Measurements from ENCODE around the gene DCLRE1B. TPM values are rescaled to one million over a fixed set of nuclear protein-coding genes. Genes with fewer than 3 reads are reported as not detected.
A peak's percentile ranks its signal among the peaks of the same experiment; 100 is the strongest.

The DCLRE1B gene
- 9.0 and 11.8 TPM in 2 replicates for total RNA-seq (2011; cell fraction: chromatin; rRNA removed; ENCODE audit: low replicate concordance)
- total RNA-seq (2011; cell fraction: nucleolus; rRNA removed): 8.8 and 8.9 TPM in 2 replicates
- total RNA-seq (2011; cell fraction: nucleoplasm; rRNA removed): 8.4 and 10.4 TPM in 2 replicates
- total RNA-seq (2014; rRNA removed) (10.6 and 15.8 TPM in 2 replicates), total RNA-seq (2014; rRNA removed; fragmentation: Illumina TruSeq; extraction: Trizol) (17.2 and 19.2 TPM in 2 replicates), total RNA-seq (2015; rRNA removed; fragmentation: Illumina TruSeq; extraction: Trizol) (22.6 and 22.9 TPM in 2 replicates), total RNA-seq (2021) (22.8 and 23.7 TPM in 2 replicates), polyA plus RNA-seq (2011; rRNA removed) (11.0 and 11.7 TPM in 2 replicates), polyA plus RNA-seq (2014; fragmentation: Illumina TruSeq; extraction: Trizol) (25.9 and 28.8 TPM in 2 replicates), polyA plus RNA-seq (2014; fragmentation: Nextera tagmentation; extraction: Ambion mirVana) (10 to 100 TPM; 12.4 to 22.2 TPM), polyA plus RNA-seq (2014; rRNA removed) (14.9 and 18.0 TPM in 2 replicates), polyA minus RNA-seq (2011; rRNA and poly(A)+ RNA removed) (14.5 and 14.7 TPM in 2 replicates), Bru-seq, nascent RNA (percentile 83 among the genes with signal in this experiment), BruChase-seq, experiment 1, labeled RNA remaining after a 2-hour chase (percentile 85 among the genes with signal in this experiment), BruChase-seq, experiment 2, labeled RNA remaining after a 6-hour chase (percentile 90 among the genes with signal in this experiment)
- polyA plus RNA-seq (2011; cell fraction: cytosol; rRNA removed): 13.7 and 18.9 TPM in 2 replicates
- 6.8 and 10.7 TPM in 2 replicates for polyA plus RNA-seq (2011; cell fraction: nucleus; rRNA removed)
- polyA plus RNA-seq (2012): 14.8 and 17.9 TPM in 2 replicates
- 10.4 and 16.3 TPM in 2 replicates for polyA minus RNA-seq (2011; cell fraction: cytosol; rRNA and poly(A)+ RNA removed)
- 5.1 and 7.6 TPM in 2 replicates for polyA minus RNA-seq (2011; cell fraction: nucleus; rRNA and poly(A)+ RNA removed)
- long read RNA-seq, experiment 1, transcript DCLRE1B-201 (4 exons, 3,940 nt): major isoform, 71 of 161 reads
- long read RNA-seq, experiment 1, transcript DCLRE1B-203 (3 exons, 1,960 nt): minor isoform, 38 of 161 reads
- long read RNA-seq, experiment 1, partial matches to known transcripts: 42 of 161 reads
- long read RNA-seq, experiment 1, other reads (novel, unspliced or antisense): 9 of 161 reads
- long read RNA-seq, experiment 2, transcript DCLRE1B-201 (4 exons, 3,940 nt): major isoform, 9 of 21 reads
- long read RNA-seq, experiment 2, partial matches to known transcripts: 9 of 21 reads
- long read RNA-seq, experiment 2, other reads (novel, unspliced or antisense): 2 of 21 reads
- long read RNA-seq, experiment 3, transcript DCLRE1B-203 (3 exons, 1,960 nt): minor isoform, 9 of 28 reads
- long read RNA-seq, experiment 3, transcript DCLRE1B-201 (4 exons, 3,940 nt): major isoform, 15 of 28 reads
- long read RNA-seq, experiment 3, partial matches to known transcripts: 3 of 28 reads
- long read RNA-seq, experiment 3, other reads (novel, unspliced or antisense): 1 of 28 reads

- no TSS peak for BruUV-seq (replicated peaks)
- in situ Hi-C loops (cut with MboI): no loop called here
- Histone ChIP-seq H3K9me3 (replicated peaks; ENCODE audit: control insufficient read depth, insufficient read depth, low read depth, low read length) (no peaks in the 10 kb centered on the region), H4K20me1 (replicated peaks; ENCODE audit: control insufficient read depth, insufficient read depth, low read length) (no peaks in the 10 kb centered on the region), H3K79me2 (ENCODE audit: control insufficient read depth, insufficient read depth, low read length) (peaks cover 48% of the 10 kb centered on the region), H3K9me1 (ENCODE audit: control insufficient read depth, insufficient read depth, low read length) (no peaks in the 10 kb centered on the region), H3K9ac (ENCODE audit: insufficient read depth in 1 of 2, low read depth in 2 of 2, low read length in 2 of 2) (peak within 1 kb of the TSS; percentile 90 to 99), H3K4me3 (peak within 1 kb of the TSS; percentile 65), H2AFZ (ENCODE audit: low read depth, low read length) (peak within 1 kb of the TSS; percentile 99), H3K36me3 (ENCODE audit: control insufficient read depth, insufficient read depth, low read length) (peaks cover 56% of the 10 kb centered on the region), H3K27me3 (ENCODE audit: control insufficient read depth in 2 of 2, insufficient read depth in 2 of 2, low read length in 2 of 2) (no peaks in the 10 kb centered on the region), H3K27ac (ENCODE audit: extremely low read depth, low read depth, low read length) (peak within 1 kb of the TSS; percentile 93), H3K4me1 (replicated peaks in 1 of 2; ENCODE audit: control insufficient read depth in 2 of 2, insufficient read depth in 2 of 2, low read length in 2 of 2) (peaks cover 10 to 19% of the 10 kb centered on the region in 2 experiments; a peak in 4 of 5 replicates), H3K4me2 (ENCODE audit: insufficient read depth, low read length) (peak within 1 kb of the TSS; percentile 100)
- intact Hi-C loops (cut with micrococcal nuclease): loop anchor here (1.0 kb wide), 4 partner anchors 24 to 146 kb away; partner anchors contain the start of genes HIPK1 and PHTF1
- CTCF ChIA-PET (ENCODE audit: low intra/inter-chr PET ratio): interaction anchor here (0.5 to 3.7 kb wide), 7 partner anchors 67 to 765 kb away, joined by 3 to 23 read pairs (median 3); no protein-coding TSS in a partner anchor
- POLR2A ChIA-PET: interaction anchor here (0.7 to 3.8 kb wide), 10 partner anchors 9 to 93 kb away, joined by 3 to 64 read pairs (median 8); partner anchors contain the start of genes HIPK1 and RSBN1
- ATAC-seq (peak; percentile 95), FAIRE-seq (peak; percentile 98), DNase-seq (ENCODE audit: extremely low read depth in 1 of 4, low spot score in 3 of 4) (peak; percentile 96 to 100 (median 97))
- under 1% methylated on average over 67 of the region's 67 CpGs for WGBS (ENCODE audit: insufficient coverage, low coverage, missing lambda C conversion rate)
- TF ChIP-seq RBBP5 (IDR thresholded peaks at IDR 0.05; ENCODE audit: borderline replicate concordance, insufficient read depth, low read length, poor library complexity, severe bottlenecking): peak; percentile 97
- TF ChIP-seq PML (IDR thresholded peaks at IDR 0.05; ENCODE audit: low read length): no peak
- TF ChIP-seq RCOR1 (IDR thresholded peaks at IDR 0.05; ENCODE audit: borderline replicate concordance in 1 of 2, low read depth in 2 of 2, low read length in 2 of 2): peak; percentile 81 to 89; a peak in 3 of 4 replicates
- peak; percentile 93 for TF ChIP-seq CCNT2 (IDR thresholded peaks at IDR 0.05; ENCODE audit: borderline replicate concordance, extremely low read depth, insufficient read length, low read depth, low read length)
- peak; percentile 89 to 96 (median 93) for TF ChIP-seq CTCF (IDR thresholded peaks at IDR 0.05 in 2 of 3, conservative IDR thresholded peaks at IDR 0.05 in 1 of 3; ENCODE audit: insufficient read depth in 2 of 3, low read depth in 1 of 3, low read length in 3 of 3)
- no peak; the same call in 1 of the 2 replicates for TF ChIP-seq ZNF644 (tag; IDR thresholded peaks at IDR 0.05; ENCODE audit: low read depth)
- no peak for TF ChIP-seq HNRNPUL1 (IDR thresholded peaks at IDR 0.05; ENCODE audit: low read length)
- TF ChIP-seq TAF7 (tag; IDR thresholded peaks at IDR 0.05): no peak
- no peak for TF ChIP-seq DLX4 (CRISPR knock-in tag; IDR thresholded peaks at IDR 0.05)
Measured at GRCh38 chr1:113904674-113905434, at the start of gene DCLRE1B, which contains the start of gene AP4B1. Gene DCLRE1B, plus strand, starts transcription at chr1:113905326. Its CDS starts 261 bp downstream, at chr1:113905587. Gene AP4B1, minus strand, starts transcription at chr1:113904799. Its CDS starts 82 bp downstream, at chr1:113904717.

All from K562 (cell line).